Ishikawa (cell line): ENCODE results near the gene MED12.

ENCODE experiments used
- CEBPB ChIP-seq: IDR thresholded peaks from 2 replicates; pipeline ENCODE4 v1.6.1; 2012
- CREB1 ChIP-seq: IDR thresholded peaks from 2 replicates; pipeline ENCODE4 v1.6.1; 2012; ENCODE audit warnings: low read depth
- EGR1 ChIP-seq: IDR thresholded peaks from 2 replicates; pipeline ENCODE4 v1.6.1; 2012
- EP300 ChIP-seq: IDR thresholded peaks from 2 replicates; pipeline ENCODE4 v1.6.1; 2012; ENCODE audit warnings: borderline replicate concordance
- FOXM1 ChIP-seq: IDR thresholded peaks from 2 replicates; pipeline ENCODE4 v1.6.1; 2012; ENCODE audit warnings: low read depth, borderline replicate concordance
- MAX ChIP-seq: IDR thresholded peaks from 2 replicates; pipeline ENCODE4 v1.6.1; 2012
- NFIC ChIP-seq: IDR thresholded peaks from 2 replicates; pipeline ENCODE4 v1.6.1; 2012
- REST ChIP-seq: IDR thresholded peaks from 2 replicates; pipeline ENCODE4 v1.6.1; 2012; ENCODE audit warnings: low read depth, mild to moderate bottlenecking
- TAF1 ChIP-seq: IDR thresholded peaks from 2 replicates; pipeline ENCODE4 v1.6.1; 2012; ENCODE audit warnings: low read depth, mild to moderate bottlenecking
- TCF12 ChIP-seq: IDR thresholded peaks from 2 replicates; pipeline ENCODE4 v1.6.1; 2012; ENCODE audit warnings: low read depth
- YY1 ChIP-seq: IDR thresholded peaks from 2 replicates; pipeline ENCODE4 v1.6.1; 2012; ENCODE audit warnings: low read depth

DNA sequence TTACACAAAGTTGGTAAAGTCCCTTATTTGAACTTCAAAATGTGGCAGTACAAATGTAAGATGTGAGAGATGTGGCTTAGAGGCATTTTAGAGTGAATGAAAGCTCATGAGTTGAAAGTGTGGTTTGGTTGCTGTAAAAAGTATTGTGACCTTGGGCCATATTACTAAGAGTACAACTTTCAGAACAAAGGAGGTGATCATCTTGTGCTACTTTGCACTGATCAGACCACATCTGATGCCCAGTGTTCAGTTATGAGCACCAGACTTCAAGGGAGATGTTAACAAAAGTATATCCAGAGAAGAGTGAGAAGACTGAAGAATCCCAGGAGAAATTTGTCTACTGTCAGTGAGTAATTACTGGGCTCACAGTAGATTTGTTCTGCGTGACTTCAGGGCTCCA lies 56.4 kb downstream of the MED12 start:
- TF ChIP-seq EP300 (no peak), CEBPB (no peak), TCF12 (no peak), TAF1 (no peak), YY1 (no peak), MAX (no peak), NFIC (no peak), CREB1 (no peak), EGR1 (no peak), FOXM1 (no peak), REST (no peak)
